ENCODE results near the gene ZC3H4. TPM values are rescaled to one million over a fixed set of nuclear protein-coding genes. Genes with fewer than 3 reads are reported as not detected.

ZC3H4 gene
- total and polyA plus RNA-seq, 9 of the 15 experiments (the other 6 are each of a cell fraction or from before 2014, with no cell fraction given): 2.2 to 75.6 (median 18.3) TPM

DNA sequence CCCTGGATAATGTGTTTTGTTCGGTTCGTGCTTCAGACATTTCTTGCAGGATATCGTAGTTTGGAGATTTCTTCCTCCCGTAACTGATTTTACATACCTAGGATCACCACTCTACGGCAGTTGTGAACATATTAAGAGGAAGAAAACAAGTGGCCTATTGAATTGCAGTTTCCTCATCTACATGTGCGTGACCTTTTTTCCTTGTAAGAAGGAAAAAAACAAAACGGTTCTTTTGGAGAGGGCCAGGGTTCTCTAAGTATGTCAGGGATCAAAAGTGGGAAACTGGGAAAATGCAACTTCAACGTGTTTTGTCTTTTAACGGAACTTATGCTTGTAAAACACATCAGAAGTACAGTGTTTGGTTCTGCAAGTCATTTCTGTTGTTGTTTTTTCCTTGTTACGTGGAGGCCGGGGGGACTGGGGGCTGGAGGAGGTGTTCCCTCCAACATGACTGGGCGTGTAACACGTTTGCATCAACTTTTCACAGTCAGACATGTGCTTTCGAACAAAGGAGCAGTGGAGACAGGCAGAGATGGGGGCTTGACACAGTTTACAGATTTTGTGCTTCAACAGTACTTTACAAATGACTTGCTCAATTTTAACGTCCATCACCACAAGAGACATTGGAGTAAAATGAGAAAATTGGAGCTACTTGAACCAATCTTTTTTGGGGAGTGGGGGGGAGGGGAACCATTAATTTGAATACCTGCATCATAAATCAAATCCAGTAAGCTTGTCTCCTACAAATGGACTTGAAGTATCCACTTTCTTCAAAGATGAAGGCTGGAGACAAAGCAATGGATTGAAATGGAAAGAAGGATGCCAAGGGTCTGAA is 3.8 kb downstream of the ZC3H4 start (continued):
- no peak for TF ChIP-seq DACH1 (IDR thresholded peaks at IDR 0.05; ENCODE audit: partially characterized antibody)
- no peak for TF ChIP-seq WHSC1 (IDR thresholded peaks at IDR 0.05; ENCODE audit: low read length)
- no peak for TF ChIP-seq FOXM1 (IDR thresholded peaks at IDR 0.05; ENCODE audit: low read depth)
- TF ChIP-seq FOXM1 (CRISPR knock-in tag; IDR thresholded peaks at IDR 0.05; ENCODE audit: low read depth): no peak
- peak; percentile 99 for TF ChIP-seq EP400 (IDR thresholded peaks at IDR 0.05)
- TF ChIP-seq, protein P1, sequence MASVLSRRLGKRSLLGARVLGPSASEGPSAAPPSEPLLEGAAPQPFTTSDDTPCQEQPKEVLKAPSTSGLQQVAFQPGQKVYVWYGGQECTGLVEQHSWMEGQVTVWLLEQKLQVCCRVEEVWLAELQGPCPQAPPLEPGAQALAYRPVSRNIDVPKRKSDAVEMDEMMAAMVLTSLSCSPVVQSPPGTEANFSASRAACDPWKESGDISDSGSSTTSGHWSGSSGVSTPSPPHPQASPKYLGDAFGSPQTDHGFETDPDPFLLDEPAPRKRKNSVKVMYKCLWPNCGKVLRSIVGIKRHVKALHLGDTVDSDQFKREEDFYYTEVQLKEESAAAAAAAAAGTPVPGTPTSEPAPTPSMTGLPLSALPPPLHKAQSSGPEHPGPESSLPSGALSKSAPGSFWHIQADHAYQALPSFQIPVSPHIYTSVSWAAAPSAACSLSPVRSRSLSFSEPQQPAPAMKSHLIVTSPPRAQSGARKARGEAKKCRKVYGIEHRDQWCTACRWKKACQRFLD (CRISPR knock-in tag; IDR thresholded peaks at IDR 0.05): no peak; the same call in 1 of the 2 replicates
- no peak for TF ChIP-seq SRSF3 (IDR thresholded peaks at IDR 0.05; ENCODE audit: insufficient read depth, low read length)
- TF ChIP-seq, protein P2, sequence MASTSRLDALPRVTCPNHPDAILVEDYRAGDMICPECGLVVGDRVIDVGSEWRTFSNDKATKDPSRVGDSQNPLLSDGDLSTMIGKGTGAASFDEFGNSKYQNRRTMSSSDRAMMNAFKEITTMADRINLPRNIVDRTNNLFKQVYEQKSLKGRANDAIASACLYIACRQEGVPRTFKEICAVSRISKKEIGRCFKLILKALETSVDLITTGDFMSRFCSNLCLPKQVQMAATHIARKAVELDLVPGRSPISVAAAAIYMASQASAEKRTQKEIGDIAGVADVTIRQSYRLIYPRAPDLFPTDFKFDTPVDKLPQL (IDR thresholded peaks at IDR 0.05; ENCODE audit: extremely low read depth, insufficient read length): peak; percentile 51
- TF ChIP-seq LEF1 (IDR thresholded peaks at IDR 0.05): peak; percentile 67
- TF ChIP-seq ZNF140 (CRISPR knock-in tag; IDR thresholded peaks at IDR 0.05): no peak
- TF ChIP-seq MTA3 (IDR thresholded peaks at IDR 0.05; ENCODE audit: borderline replicate concordance): 0 out of 2 replicates have a peak, but pooled peaks have one; percentile 39
- TF ChIP-seq ZNF146 (CRISPR knock-in tag; IDR thresholded peaks at IDR 0.05; ENCODE audit: unreplicated experiment): no peak
- no peak for TF ChIP-seq ZC3H11A (IDR thresholded peaks at IDR 0.05; ENCODE audit: low read depth, low read length)
- TF ChIP-seq CREB1 (IDR thresholded peaks at IDR 0.05): no peak
- peak; percentile 62; the same call in 1 of the 2 replicates for TF ChIP-seq CREB1 (CRISPR knock-in tag; IDR thresholded peaks at IDR 0.05)
- TF ChIP-seq, protein P3, sequence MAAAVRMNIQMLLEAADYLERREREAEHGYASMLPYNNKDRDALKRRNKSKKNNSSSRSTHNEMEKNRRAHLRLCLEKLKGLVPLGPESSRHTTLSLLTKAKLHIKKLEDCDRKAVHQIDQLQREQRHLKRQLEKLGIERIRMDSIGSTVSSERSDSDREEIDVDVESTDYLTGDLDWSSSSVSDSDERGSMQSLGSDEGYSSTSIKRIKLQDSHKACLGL (CRISPR knock-in tag; IDR thresholded peaks at IDR 0.05; ENCODE audit: borderline replicate concordance, poor library complexity, severe bottlenecking): no peak
- TF ChIP-seq PTTG1 (tag; IDR thresholded peaks at IDR 0.05; ENCODE audit: low read depth): peak; percentile 38
- TF ChIP-seq NONO (IDR thresholded peaks at IDR 0.05; ENCODE audit: low read depth in 2 of 2, low read length in 1 of 2): peak in 1 of 2 experiments; percentile 28; a peak in 1 of 4 replicates
- no peak for TF ChIP-seq U2AF1 (optimal IDR thresholded peaks at IDR 0.05; ENCODE audit: low read depth, low read length)
- no peak for TF ChIP-seq DNMT1 (IDR thresholded peaks at IDR 0.05)
- TF ChIP-seq ZNF41 (CRISPR knock-in tag; conservative IDR thresholded peaks at IDR 0.05): no peak; the same call in 1 of the 2 replicates
- TF ChIP-seq, protein P4, sequence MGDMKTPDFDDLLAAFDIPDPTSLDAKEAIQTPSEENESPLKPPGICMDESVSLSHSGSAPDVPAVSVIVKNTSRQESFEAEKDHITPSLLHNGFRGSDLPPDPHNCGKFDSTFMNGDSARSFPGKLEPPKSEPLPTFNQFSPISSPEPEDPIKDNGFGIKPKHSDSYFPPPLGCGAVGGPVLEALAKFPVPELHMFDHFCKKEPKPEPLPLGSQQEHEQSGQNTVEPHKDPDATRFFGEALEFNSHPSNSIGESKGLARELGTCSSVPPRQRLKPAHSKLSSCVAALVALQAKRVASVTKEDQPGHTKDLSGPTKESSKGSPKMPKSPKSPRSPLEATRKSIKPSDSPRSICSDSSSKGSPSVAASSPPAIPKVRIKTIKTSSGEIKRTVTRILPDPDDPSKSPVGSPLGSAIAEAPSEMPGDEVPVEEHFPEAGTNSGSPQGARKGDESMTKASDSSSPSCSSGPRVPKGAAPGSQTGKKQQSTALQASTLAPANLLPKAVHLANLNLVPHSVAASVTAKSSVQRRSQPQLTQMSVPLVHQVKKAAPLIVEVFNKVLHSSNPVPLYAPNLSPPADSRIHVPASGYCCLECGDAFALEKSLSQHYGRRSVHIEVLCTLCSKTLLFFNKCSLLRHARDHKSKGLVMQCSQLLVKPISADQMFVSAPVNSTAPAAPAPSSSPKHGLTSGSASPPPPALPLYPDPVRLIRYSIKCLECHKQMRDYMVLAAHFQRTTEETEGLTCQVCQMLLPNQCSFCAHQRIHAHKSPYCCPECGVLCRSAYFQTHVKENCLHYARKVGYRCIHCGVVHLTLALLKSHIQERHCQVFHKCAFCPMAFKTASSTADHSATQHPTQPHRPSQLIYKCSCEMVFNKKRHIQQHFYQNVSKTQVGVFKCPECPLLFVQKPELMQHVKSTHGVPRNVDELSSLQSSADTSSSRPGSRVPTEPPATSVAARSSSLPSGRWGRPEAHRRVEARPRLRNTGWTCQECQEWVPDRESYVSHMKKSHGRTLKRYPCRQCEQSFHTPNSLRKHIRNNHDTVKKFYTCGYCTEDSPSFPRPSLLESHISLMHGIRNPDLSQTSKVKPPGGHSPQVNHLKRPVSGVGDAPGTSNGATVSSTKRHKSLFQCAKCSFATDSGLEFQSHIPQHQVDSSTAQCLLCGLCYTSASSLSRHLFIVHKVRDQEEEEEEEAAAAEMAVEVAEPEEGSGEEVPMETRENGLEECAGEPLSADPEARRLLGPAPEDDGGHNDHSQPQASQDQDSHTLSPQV (IDR thresholded peaks at IDR 0.05): peak; percentile 97
